Measurements from ENCODE around the gene CTDP1. TPM values are rescaled to one million over a fixed set of nuclear protein-coding genes. Genes with fewer than 3 reads are reported as not detected.
"Not testable (repeated sequence)": the region's sequence is repeated elsewhere in the genome, so short reads cannot be mapped to it uniquely, and the experiment has no call there.

Gene CTDP1
- total RNA-seq, 4 donors from 2014 or later = 16.7 to 25.3 (median 21.6) TPM

DNA sequence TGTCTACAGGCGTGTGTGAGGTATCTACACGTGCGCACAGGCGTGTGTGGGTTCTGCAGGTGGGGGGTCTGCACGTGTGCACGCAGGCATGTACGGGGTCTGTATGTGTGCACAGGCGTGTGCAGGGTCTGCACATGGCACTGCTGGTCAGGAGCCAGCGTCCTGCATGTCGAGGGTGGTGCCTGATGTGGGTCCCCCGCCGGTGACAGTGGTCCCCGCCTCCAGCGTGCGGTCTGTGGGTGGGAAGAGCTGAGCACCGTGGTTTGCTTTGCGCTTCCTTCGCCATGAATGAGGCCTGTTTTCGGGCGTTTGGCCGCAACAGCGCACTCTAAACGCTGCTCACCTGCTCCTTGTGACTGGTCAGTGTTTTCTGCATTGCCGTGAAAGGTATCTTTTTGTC is 57.2 kb downstream of the CTDP1 start:
- ATAC-seq = no peak
- Histone ChIP-seq H3K9me3 (peaks cover 0 to 3% (median 0%) of the 10 kb centered on the region in 3 donors), H3K27ac (no peak overlapping the region), H3K4me1 (no peaks in the 10 kb centered on the region), H3K4me3 (no peak overlapping the region), H3K36me3 (peaks cover 0 to 95% of the 10 kb centered on the region in 2 donors), H3K27me3 (no peaks in the 10 kb centered on the region)
- 89 to 91% methylated on average over 10 to 11 of the region's 24 CpGs for WGBS, 2 donors (ENCODE audit: low coverage in 1 of 2)
- TF ChIP-seq POLR2A (IDR thresholded peaks at IDR 0.05) (no peak), EP300 (IDR thresholded peaks at IDR 0.05) (no peak), POLR2AphosphoS5 (IDR thresholded peaks at IDR 0.05) (no peak)
- TF ChIP-seq, protein P1, sequence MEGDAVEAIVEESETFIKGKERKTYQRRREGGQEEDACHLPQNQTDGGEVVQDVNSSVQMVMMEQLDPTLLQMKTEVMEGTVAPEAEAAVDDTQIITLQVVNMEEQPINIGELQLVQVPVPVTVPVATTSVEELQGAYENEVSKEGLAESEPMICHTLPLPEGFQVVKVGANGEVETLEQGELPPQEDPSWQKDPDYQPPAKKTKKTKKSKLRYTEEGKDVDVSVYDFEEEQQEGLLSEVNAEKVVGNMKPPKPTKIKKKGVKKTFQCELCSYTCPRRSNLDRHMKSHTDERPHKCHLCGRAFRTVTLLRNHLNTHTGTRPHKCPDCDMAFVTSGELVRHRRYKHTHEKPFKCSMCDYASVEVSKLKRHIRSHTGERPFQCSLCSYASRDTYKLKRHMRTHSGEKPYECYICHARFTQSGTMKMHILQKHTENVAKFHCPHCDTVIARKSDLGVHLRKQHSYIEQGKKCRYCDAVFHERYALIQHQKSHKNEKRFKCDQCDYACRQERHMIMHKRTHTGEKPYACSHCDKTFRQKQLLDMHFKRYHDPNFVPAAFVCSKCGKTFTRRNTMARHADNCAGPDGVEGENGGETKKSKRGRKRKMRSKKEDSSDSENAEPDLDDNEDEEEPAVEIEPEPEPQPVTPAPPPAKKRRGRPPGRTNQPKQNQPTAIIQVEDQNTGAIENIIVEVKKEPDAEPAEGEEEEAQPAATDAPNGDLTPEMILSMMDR (IDR thresholded peaks at IDR 0.05) = no peak

DNA sequence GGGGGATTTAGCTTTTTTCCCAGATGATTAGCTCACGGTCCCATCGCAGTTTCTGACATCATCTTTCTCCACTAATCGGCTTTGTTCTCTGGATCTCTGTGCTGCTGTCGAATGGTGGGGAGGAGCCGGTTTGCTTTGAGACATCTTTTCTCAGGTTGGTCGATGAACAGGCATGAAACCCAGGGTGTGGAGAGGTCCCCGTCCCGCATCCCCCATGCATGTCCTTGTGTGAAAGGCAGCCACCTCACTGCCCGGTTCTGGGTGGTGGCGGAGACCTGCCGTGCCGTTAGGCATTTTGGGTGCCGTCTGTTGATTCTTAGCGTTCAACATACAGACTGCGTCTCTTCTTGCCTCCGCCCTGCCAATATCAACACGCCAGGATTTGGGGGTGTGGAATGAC is 57.8 kb downstream of the CTDP1 start:
- Histone ChIP-seq H3K9me3 (no peaks in the 10 kb centered on the region), H3K27ac (no peak overlapping the region), H3K4me3 (no peak overlapping the region), H3K27me3 (no peaks in the 10 kb centered on the region), H3K36me3 (peaks cover 0 to 97% of the 10 kb centered on the region in 2 donors), H3K4me1 (no peaks in the 10 kb centered on the region)
- no peak for TF ChIP-seq POLR2AphosphoS5 (IDR thresholded peaks at IDR 0.05)
- TF ChIP-seq, protein P1 (IDR thresholded peaks at IDR 0.05) = no peak
- TF ChIP-seq POLR2A (IDR thresholded peaks at IDR 0.05) = no peak
- no peak for TF ChIP-seq EP300 (IDR thresholded peaks at IDR 0.05)
- WGBS, 2 donors (ENCODE audit: low coverage in 1 of 2) = 84 to 93% methylated on average over 4 to 15 of the region's 17 CpGs
- no peak for ATAC-seq

DNA sequence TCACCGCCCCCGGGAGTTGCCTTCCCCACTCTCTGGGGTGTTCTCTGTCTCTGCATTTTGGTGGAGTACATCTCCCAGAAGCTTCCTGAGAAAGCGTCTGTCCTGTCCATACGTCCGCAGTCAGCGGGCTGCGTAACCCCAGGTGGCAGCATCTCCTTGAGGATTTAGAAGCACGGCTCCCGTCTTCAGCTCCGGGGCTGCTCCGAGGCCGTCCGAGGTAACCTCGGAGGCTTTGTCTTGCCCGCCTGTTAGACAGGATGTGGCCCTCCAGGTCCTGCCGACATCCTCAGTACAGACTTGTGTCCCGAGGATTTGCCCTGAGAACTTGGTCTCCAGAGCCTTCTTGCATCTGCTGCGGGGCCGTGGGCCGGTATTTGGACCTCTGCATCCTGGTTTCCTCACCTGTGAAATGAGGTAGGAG is 58.4 kb downstream of the CTDP1 start:
- H3K27me3 ChIP-seq = no peaks in the 10 kb centered on the region
- peaks cover 0 to 97% of the 10 kb centered on the region in 2 donors for H3K36me3 ChIP-seq
- TF ChIP-seq EP300 (IDR thresholded peaks at IDR 0.05) (no peak), POLR2AphosphoS5 (IDR thresholded peaks at IDR 0.05) (no peak), POLR2A (IDR thresholded peaks at IDR 0.05) (no peak)
- TF ChIP-seq, protein P1 (IDR thresholded peaks at IDR 0.05) = no peak
- 75 to 84% methylated on average over 2 to 6 of the region's 20 CpGs for WGBS, 2 donors (ENCODE audit: low coverage in 1 of 2)
- H3K9me3 ChIP-seq = no peaks in the 10 kb centered on the region
- H3K27ac ChIP-seq = no peak overlapping the region
- no peaks in the 10 kb centered on the region for H3K4me1 ChIP-seq
- no peak overlapping the region for H3K4me3 ChIP-seq
- ATAC-seq = no peak

DNA sequence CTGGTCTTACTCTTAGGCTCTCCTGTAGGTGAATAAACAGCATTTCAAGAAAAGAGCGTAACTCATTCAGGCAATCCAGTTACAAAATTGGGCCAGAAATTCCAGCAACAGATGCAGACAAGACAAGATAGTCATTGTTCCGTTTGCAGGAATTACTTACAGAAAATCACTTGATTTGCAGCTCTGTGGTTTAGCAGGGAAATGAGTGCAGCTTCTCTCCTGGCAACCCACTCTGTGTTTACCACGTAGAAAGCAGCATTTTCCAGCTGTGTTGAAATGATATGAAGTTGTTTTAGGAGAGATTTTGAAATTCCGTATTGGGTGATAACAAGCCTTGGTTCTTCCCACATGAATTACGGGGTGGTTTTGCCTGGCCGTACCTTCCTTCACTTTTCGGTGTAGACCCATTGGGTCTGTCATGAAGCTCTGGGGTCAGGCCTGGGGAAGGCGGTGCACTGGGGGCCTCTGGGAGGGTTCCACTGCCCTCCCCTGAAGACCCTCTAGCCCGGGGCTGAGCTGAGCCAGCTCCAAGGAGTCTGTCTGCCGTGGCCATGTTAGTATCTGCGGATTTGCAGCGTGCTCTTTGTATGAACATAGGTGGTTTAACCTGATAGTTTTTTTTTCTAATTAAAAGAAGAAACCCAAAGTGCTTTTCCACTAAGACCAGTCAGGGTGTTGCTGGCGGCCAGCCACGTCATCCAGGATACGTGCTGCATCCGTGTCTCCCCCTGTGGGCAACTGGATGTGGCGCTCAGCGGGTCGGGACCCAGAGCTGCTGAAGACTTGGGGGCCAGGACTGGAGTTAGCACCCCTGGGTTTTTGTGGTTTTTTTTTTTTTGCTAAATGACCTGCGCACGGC is 59.2 kb downstream of the CTDP1 start:
- TF ChIP-seq EP300 (IDR thresholded peaks at IDR 0.05) = no peak
- TF ChIP-seq POLR2AphosphoS5 (IDR thresholded peaks at IDR 0.05) = no peak
- TF ChIP-seq POLR2A (IDR thresholded peaks at IDR 0.05) = no peak
- TF ChIP-seq, protein P1 (IDR thresholded peaks at IDR 0.05) = no peak
- WGBS, 2 donors (ENCODE audit: low coverage in 1 of 2) = 73 to 74% methylated on average over 6 to 10 of the region's 21 CpGs
- Histone ChIP-seq H3K4me3 (no peak overlapping the region), H3K27ac (no peak overlapping the region), H3K9me3 (no peaks in the 10 kb centered on the region), H3K36me3 (peaks cover 0 to 97% of the 10 kb centered on the region in 2 donors), H3K4me1 (no peaks in the 10 kb centered on the region), H3K27me3 (no peaks in the 10 kb centered on the region)
- ATAC-seq = no peak

DNA sequence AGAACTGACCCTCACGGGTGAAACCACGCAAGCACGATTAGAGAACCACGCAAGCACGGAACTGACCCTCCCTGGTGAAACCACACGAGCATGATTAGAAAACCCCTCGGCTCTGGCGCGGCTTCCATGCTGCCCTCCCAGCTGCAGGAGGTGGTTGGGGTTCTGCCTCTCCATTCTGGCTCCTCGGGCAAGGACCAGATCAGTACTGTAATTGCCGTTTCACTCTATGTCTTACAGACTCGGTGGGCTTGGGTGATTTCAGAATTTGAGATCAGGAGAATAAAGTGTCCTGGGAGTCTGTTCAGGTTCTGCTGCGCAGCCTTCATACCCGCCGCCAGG is 59.8 kb downstream of the CTDP1 start:
- WGBS, 2 donors (ENCODE audit: low coverage in 1 of 2) = 98% methylated on average over 5 of the region's 15 CpGs; no CpG with 5 or more reads in 1 of the 2 donors
- TF ChIP-seq EP300 (IDR thresholded peaks at IDR 0.05) (no peak), POLR2AphosphoS5 (IDR thresholded peaks at IDR 0.05) (no peak), POLR2A (IDR thresholded peaks at IDR 0.05) (no peak)
- TF ChIP-seq, protein P1 (IDR thresholded peaks at IDR 0.05) = no peak
- Histone ChIP-seq H3K36me3 (peaks cover 0 to 97% of the 10 kb centered on the region in 2 donors), H3K4me3 (no peak overlapping the region), H3K9me3 (no peaks in the 10 kb centered on the region), H3K27me3 (no peaks in the 10 kb centered on the region), H3K27ac (no peak overlapping the region), H3K4me1 (no peaks in the 10 kb centered on the region)
- no peak for ATAC-seq

DNA sequence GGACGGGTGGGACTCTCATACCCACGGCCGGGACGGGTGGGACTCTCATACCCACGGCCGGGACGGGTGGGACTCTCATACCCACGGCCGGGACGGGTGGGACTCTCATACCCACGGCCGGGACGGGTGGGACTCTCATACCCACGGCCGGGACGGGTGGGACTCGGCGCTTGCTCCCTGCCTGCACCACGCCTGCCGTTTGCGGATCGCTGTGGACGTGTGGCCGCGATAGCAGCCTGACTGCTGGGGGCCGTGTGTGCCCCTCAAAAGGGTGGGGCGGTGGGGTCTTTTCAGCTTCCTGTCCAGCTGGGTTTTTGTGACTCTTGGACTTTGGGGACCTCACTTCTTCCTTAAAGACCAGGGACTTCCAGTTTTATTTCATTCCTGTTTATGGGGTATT is 60.4 kb downstream of the CTDP1 start:
- WGBS, 2 donors (ENCODE audit: low coverage in 1 of 2) = 93% methylated on average over 5 of the region's 27 CpGs; no CpG with 5 or more reads in 1 of the 2 donors
- H3K27ac ChIP-seq, H3K4me3 ChIP-seq, H3K27me3 ChIP-seq, ATAC-seq, H3K9me3 ChIP-seq, H3K4me1 ChIP-seq: not testable (repeated sequence)
- H3K36me3 ChIP-seq = peaks cover 0 to 96% of the 10 kb centered on the region in 2 donors

All from gastroesophageal sphincter (tissue), 4 donors.